Left forelimb (tissue), 1 donor: ENCODE measurements around the gene QSOX1.

ENCODE experiments used
- DNase-seq: peaks from one replicate; pipeline ENCODE4 v3.0.0-alpha.2; 2018; ENCODE audit warnings: low spot score

The QSOX1 gene

DNA sequence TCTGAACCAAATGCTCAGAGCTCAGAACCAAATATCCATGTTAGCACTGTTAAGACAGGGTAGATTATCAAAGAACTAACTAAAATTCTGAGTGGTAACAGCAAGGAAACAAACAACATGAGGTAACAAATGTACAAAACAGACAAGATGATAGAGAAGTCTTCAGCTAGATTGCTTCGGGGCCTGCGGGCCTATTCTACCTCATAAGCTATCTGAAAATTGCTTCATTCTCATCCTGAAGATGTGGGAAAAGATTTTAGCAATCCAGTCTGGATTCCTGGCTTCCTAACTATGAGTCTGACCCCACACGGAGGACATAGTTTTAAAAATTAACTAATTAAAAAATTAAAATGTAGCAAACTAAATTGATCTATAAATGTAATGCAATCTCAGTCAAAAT lies 9.2 kb upstream of the QSOX1 start:
- DNase-seq = no peak

DNA sequence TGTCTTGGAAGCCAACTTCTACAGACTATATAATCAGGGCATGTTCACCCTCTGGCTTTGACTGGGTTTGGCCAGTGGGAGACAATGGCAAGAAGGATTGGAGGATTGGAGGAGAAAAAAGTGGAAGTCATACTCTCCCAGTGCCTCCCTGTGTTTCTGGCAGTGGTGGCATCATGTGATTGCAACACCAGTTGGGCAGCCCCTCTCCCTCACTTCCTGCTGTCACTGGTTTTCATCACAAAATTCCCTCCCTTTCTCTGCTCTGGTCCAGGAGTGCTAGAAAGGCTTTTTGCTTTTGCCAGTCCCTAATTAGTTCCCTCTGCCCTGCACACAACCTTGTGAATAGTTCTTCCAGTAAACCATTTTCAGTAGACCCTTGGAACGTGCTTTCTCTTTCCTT lies 3.7 kb upstream of the QSOX1 start:
- DNase-seq = peak; percentile 23

- no peak for DNase-seq
Measured at GRCh38 chr1:180151508-180151907, 3.2 kb upstream of the QSOX1 start.

DNA sequence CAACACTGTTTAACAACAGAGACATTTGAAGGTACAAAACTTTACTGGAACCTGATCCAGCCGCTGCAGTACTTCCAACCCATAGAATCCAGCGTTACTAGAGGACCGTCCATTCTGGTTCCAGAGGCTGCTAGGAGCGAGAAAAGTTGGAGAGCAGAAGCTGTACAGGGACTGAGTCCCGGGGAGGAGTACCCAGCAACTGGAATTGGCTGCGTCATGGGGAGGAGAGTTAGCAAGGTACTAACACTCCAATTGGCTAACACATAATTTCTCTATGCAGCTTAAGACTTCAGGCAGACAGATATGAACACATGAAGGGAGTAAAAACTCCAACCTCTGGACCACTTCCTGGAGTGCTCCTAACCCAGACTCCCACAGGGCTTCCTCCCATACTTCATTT lies 2.1 kb upstream of the QSOX1 start:
- DNase-seq = peak; percentile 34

GRCh38 chr1:180153032-180153431 lies 1.6 kb upstream of the QSOX1 start:
- peak; percentile 18 for DNase-seq

GRCh38 chr1:180154003-180154324 lies 705 bp upstream of the QSOX1 start:
- DNase-seq = no peak

- no peak for DNase-seq
Measured at GRCh38 chr1:180155182-180155682, 563 bp downstream of the QSOX1 start.

DNA sequence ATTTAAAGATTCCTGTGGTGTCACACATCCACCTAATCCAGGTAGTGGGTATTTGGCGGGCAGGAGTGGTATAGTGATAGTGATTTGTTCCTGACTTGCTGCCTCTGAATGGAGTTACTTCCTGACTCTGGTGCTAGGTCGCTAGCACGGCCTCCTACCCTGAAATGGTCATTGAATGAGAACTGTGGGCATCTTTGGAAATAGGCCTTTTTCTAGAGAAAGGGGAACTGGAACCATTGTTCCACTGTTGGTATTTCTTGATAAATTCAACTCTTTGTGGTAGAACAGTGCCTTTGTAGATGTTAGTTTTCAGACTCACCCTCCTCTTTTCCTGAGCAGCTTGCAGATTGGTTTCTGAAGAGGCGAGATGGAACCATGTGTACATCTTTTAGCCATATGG lies 1.5 kb downstream of the QSOX1 start:
- DNase-seq = no peak

DNA sequence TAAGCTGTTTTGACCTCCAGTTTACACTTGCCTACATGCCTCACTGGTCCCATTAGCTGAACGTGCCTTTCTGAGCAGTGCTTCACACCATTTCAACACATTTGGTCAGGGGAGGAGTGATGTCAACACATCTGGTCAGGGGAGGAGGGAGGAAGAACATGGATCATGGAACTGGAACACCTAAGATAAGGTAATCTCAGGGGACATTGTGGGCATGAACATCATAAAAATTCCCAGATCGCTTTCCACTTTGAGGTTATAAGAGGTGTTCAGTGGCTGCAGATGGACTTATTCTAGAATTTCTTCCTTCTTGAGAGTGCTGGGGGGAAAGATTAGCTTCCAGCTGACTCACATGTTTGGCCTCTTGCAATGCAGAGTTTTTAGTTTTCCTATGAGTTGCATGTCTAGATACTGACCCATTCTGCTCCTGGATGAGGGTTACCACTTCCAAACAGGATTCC lies 2.0 kb downstream of the QSOX1 start:
- DNase-seq = no peak

DNA sequence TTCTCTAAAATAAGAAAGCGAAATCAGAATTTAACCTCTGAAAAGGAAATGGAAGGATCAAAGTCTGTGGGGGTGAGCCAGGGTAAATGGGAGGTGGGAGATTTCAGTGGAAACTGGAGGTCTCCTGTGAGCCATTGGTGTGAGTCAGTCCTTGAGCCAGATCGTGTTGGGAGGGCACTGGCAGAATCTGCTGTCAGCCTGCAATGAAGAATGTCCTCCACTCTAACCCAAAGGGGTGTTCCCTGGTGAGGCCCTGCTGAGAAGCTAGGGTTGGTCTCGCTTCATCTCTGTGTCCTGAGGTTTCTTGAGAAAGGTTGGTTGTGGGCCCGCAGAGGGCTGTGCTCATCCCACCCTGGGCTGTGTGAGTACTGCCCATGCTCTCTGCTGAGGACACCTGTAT lies 2.4 kb downstream of the QSOX1 start:
- no peak for DNase-seq

- DNase-seq = no peak
Measured at GRCh38 chr1:180157576-180158057, 2.9 kb downstream of the QSOX1 start.

- no peak for DNase-seq
Measured at GRCh38 chr1:180158149-180159147, 3.8 kb downstream of the QSOX1 start.

DNA sequence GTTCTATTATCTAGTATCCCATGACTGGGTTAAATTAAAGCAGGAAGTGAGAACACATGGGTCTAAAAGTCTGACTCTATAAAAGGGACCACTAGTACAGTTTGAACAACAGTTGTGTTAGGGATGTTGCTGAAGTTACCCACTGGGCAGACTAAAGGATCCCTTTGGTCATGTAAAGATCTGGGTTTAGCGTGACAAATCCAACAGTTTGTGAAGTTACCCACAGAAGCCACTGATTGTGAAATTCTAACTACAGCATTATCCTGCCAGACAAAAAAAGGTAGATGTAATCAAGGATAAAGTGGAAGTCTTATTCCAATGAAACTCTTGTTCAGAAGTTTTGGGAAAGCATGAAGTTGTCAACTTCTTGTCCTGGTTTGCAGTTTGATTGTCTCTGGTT lies 5.7 kb downstream of the QSOX1 start:
- no peak for DNase-seq

DNA sequence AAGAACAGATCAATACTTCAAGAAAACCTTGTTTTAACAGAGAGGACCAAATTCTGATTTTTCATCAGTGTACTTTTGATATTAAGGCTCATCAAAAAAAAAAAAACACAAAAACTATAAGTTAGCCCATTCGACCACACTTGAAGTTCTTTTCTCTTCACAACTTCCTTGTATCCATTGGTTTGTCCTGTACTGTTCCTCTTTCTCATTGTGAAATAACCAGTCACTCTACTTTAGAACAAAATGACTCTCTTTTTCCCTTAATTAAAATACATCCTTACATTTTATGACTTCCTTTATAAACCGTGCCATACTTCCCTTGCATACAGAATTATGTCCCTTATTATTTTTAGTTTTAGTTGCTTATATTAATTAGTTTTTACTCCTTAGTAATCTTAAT lies 8.4 kb downstream of the QSOX1 start:
- DNase-seq = no peak

DNA sequence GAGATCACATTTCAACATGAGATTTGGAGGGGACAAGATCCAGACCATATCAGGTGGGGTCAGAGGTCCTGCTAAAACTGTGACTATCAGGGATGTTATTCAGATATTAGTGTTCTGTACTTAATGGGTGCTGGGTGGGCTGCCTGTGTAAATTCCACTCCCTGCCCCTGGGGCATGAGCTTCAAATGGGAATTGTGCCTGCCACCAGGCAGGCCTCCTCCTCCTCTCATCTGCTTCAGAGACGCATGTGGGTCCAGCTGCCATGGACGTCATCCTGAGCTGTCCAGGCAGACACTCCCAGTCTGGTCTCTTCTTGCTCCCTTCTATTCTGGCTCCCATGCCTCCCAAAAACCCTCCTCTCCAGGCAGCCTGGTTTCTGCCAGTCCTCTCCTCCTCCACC lies 10.4 kb downstream of the QSOX1 start:
- no peak for DNase-seq

DNA sequence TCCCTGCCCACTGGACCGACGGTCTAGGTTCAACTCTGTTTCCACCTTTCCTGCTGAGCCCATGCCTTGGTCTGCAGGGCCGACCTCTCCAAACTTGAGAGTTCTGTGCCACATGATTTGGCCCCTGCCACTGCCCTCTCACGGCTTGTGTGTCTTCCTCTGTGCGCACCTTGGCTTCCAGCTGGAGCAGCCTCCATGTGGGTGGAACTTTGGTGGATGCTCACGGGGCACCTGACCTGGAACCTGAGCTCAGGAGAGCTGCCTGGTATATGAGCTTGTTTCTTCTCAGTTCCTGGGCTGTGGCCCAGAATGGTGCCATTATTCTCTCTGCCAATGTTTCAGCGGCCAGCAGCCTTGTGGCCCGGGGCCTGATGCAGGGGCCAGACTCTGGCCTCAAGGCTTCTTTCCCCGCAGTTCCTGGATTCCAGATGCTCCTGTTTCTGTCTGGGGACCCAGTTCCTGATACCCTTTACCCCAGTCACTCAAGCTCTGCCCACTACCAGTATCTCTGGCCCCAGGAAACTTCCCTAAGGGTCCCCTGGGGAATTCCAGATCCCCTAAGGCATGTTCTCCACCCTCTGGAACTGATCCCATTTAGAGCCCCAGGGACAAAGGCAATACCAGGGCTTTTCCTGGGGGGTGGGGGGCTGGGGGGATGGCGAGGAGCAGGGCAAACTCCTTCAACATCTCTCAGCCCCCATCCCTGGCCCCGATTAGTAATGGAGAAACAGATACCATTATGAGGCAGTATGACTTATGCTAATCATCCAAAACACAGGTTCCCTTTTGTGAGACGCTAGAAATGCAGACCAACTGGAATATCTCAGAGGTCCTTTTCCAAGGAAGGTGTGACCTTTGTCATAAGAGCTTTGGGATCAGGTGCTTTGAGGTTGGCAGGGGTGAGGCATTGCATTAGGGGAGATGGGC lies 11.1 kb downstream of the QSOX1 start:
- peak; percentile 42 for DNase-seq

DNA sequence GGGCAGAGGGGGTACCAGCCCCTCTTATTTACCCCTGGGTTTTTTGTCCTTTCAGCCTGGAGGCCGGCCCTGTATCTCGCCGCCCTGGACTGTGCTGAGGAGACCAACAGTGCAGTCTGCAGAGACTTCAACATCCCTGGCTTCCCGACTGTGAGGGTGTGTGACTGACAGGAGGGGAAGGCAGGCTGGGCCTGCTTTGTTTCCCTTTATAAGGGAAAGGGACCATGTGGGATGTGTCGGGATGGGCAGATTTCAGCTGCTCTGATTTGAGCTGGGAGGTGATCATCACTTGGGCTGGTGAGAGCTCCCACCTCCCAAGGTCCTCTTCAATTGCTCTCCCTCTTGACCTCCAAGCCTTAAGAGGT lies 11.7 kb downstream of the QSOX1 start:
- peak; percentile 11 for DNase-seq

- peak; percentile 46 for DNase-seq
Measured at GRCh38 chr1:180167021-180167701, 12.5 kb downstream of the QSOX1 start.

DNA sequence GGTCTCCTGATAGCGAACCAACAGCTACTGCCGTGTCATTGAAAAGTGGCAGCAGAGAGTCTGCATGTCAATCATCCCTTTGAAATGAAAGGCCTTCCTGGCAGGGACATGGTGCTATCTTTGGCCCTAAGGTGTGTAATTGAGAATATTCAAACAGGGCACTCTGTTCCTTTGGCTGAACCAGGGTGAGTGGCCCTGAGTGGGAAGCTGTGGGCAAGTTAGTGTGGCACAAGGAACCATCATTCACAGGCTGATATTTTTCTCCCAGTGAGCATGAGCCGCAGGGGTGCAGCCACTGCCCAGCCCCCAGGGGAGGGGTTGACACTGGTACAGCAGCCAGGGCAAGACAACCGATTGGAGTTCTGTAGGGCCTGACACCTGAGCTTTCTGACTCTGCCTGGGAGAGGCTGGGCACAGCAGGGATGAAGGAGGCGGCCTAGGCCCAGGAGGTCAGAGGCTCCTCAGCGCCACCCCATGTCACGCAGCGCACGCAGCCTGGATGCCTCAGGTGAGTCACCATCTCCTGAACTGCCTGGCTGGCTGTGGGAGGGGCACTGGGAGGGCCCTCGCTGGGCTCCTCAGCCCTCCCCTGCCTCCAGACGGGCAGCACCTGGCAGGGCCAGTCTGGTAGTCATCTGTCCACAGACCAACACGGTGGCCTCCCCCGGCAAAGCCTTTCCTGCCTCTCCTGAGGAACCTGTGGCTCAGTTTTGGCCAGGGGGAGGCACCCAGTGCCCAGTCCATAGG lies 13.2 kb downstream of the QSOX1 start:
- peak; percentile 60 for DNase-seq

DNA sequence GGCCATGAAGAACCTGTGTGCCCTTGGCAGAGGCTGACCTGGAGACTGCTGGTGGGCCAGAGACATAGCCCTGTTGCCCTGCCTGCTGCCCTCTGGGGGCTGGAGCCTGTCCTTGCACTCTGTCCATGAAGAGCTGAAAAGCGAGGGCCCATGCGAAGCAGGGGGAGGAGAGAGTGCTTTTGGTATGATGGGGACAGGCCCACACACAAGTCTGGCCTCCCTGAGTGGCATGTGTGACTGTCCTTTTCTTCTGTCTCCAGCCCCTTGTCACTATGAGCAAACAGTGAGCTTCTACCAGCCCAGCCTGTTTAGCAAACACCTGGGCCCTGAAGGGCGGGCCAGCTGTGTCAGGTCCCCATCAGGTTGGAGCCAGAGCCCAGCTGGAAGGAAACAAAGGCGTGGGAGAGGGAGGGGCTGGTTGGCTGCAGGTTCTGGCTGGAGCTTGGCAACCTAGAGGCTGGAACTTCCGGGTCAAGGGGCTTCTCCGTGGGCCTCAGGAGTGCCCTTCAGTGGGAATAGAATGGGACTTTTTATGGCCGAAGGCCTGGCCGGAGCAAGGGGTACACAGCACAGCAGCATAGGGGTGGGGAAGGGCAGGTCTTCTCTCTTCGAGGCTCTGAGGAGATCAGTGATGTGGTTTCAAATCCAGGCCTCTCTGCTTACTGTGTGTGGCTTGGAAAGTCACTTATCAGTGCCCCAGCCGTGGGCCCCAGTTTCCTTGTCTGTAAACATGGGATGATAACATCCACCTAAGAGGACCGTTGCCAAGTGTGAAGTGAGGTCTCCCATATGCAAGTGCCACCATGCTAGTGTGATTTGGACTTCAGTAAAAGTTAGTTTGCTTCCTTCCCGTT lies 14.3 kb downstream of the QSOX1 start:
- peak; percentile 60 for DNase-seq
